WTC11 (cell line): ENCODE data around the gene SLC38A6. TPM values are rescaled to one million over a fixed set of nuclear protein-coding genes. Genes with fewer than 3 reads are reported as not detected.
"Not testable (repeated sequence)": the region's sequence is repeated elsewhere in the genome, so short reads cannot be mapped to it uniquely, and the experiment has no call there.

Experiments used
- ATAC-seq: fragments of 200-7000 bp; cut with Tn5 transposase; 2 replicates; pipeline ENCODE4 v1.10.0; 2021; ENCODE audit warnings: mild to moderate bottlenecking, moderate library complexity
- CTCF ChIA-PET: fragments of 300-600 bp; sonication (Branson Sonifier 250); formaldehyde crosslinking; loops from one replicate; lab custom pipeline; 2021; ENCODE audit warnings: antibody characterized with exemption; lab: Charles Lee
- POLR2A ChIA-PET: fragments of 350-600 bp; sonication (Branson Sonifier 250); formaldehyde crosslinking; loops from one replicate; lab custom pipeline; 2021; ENCODE audit warnings: antibody characterized with exemption; lab: Charles Lee
- DNase-seq: peaks from one replicate; pipeline ENCODE4 v3.0.0; 2021; ENCODE audit warnings: low spot score
- H3K27ac Mint-ChIP-seq: 2 replicates; pipeline ENCODE4 v1.8.0; 2021; ENCODE audit warnings: mixed read lengths
- H3K27me3 Mint-ChIP-seq: 2 replicates; pipeline ENCODE4 v1.8.0; 2021; ENCODE audit warnings: low read depth, mild to moderate bottlenecking, moderate library complexity, mixed read lengths
- H3K36me3 Mint-ChIP-seq: 2 replicates; pipeline ENCODE4 v1.8.0; 2021; ENCODE audit warnings: mixed read lengths
- H3K4me1 Mint-ChIP-seq: 2 replicates; pipeline ENCODE4 v1.8.0; 2022; ENCODE audit warnings: mixed read lengths
- H3K4me3 Mint-ChIP-seq: 2 replicates; pipeline ENCODE4 v1.8.0; 2021; ENCODE audit warnings: mild to moderate bottlenecking, moderate library complexity, mixed read lengths
- H3K9me3 Mint-ChIP-seq: 2 replicates; pipeline ENCODE4 v1.8.0; 2021; ENCODE audit warnings: mixed read lengths
- CTCF ChIP-seq: fragments of 200-600 bp; IDR thresholded peaks from 2 replicates; pipeline ENCODE4 v1.8.0; 2022; ENCODE audit warnings: antibody characterized with exemption
- ELF4 ChIP-seq: sonication (generic); formaldehyde crosslinking; IDR thresholded peaks from 2 replicates; pipeline ENCODE4 v1.8.1; 2022; ENCODE audit warnings: low read depth, mild to moderate bottlenecking, moderate library complexity, missing genetic modification reagents
- ESRRA ChIP-seq: sonication (generic); formaldehyde crosslinking; IDR thresholded peaks from 2 replicates; pipeline ENCODE4 v1.8.1; 2022; ENCODE audit warnings: mild to moderate bottlenecking, missing genetic modification reagents, borderline replicate concordance
- FOXK1 ChIP-seq: sonication (generic); formaldehyde crosslinking; IDR thresholded peaks from 2 replicates; pipeline ENCODE4 v1.8.0; 2022; ENCODE audit warnings: mild to moderate bottlenecking, moderate library complexity, missing genetic modification reagents
- HMGA2 ChIP-seq: fragments of 250-450 bp; sonication (Bioruptor Pico); IDR thresholded peaks from 2 replicates; pipeline ENCODE4 v1.4.0; 2021; ENCODE audit warnings: mild to moderate bottlenecking, moderate library complexity
- IRF1 ChIP-seq: sonication (generic); formaldehyde crosslinking; IDR thresholded peaks from 2 replicates; pipeline ENCODE4 v1.8.0; 2023; ENCODE audit warnings: missing genetic modification reagents
- JAZF1 ChIP-seq: fragments of 250-450 bp; sonication (Bioruptor Pico); IDR thresholded peaks from 2 replicates; pipeline ENCODE4 v1.9.0; 2021; ENCODE audit warnings: moderate library complexity, mild to moderate bottlenecking, inconsistent platforms
- KAT7 ChIP-seq: sonication (generic); formaldehyde crosslinking; IDR thresholded peaks from 2 replicates; pipeline ENCODE4 v1.8.1; 2023; ENCODE audit warnings: missing genetic modification reagents, mild to moderate bottlenecking, borderline replicate concordance
- MAX ChIP-seq: sonication (generic); formaldehyde crosslinking; IDR thresholded peaks from 2 replicates; pipeline ENCODE4 v1.8.0; 2022; ENCODE audit warnings: mild to moderate bottlenecking, missing genetic modification reagents
- NFATC4 ChIP-seq: fragments of 250-450 bp; sonication (Bioruptor Pico); IDR thresholded peaks from 2 replicates; pipeline ENCODE4 v1.9.0; 2021; ENCODE audit warnings: mild to moderate bottlenecking
- NFE2L1 ChIP-seq: sonication (generic); formaldehyde crosslinking; IDR thresholded peaks from 2 replicates; pipeline ENCODE4 v1.8.1; 2023; ENCODE audit warnings: missing genetic modification reagents
- PRDM15 ChIP-seq: sonication (generic); formaldehyde crosslinking; IDR thresholded peaks from 2 replicates; pipeline ENCODE4 v1.8.0; 2022; ENCODE audit warnings: missing genetic modification reagents
- PREB ChIP-seq: sonication (generic); formaldehyde crosslinking; IDR thresholded peaks from 2 replicates; pipeline ENCODE4 v1.8.1; 2022; ENCODE audit warnings: mild to moderate bottlenecking, missing genetic modification reagents, moderate library complexity, borderline replicate concordance
- SMAD4 ChIP-seq: sonication (generic); formaldehyde crosslinking; IDR thresholded peaks from 2 replicates; pipeline ENCODE4 v1.8.0; 2022; ENCODE audit warnings: mild to moderate bottlenecking, missing genetic modification reagents
- STAT6 ChIP-seq: sonication (generic); formaldehyde crosslinking; conservative IDR thresholded peaks from 2 replicates; pipeline ENCODE4 v1.8.1; 2023; ENCODE audit warnings: mild to moderate bottlenecking, low read depth, missing genetic modification reagents, moderate library complexity
- TEAD1 ChIP-seq: sonication (generic); formaldehyde crosslinking; IDR thresholded peaks from 2 replicates; pipeline ENCODE4 v1.8.0; 2022; ENCODE audit warnings: mild to moderate bottlenecking, missing genetic modification reagents
- ZNF138 ChIP-seq: sonication (generic); formaldehyde crosslinking; conservative IDR thresholded peaks from 2 replicates; pipeline ENCODE4 v1.8.1; 2022; ENCODE audit warnings: mild to moderate bottlenecking, moderate library complexity, missing genetic modification reagents
- ZNF396 ChIP-seq: fragments of 250-450 bp; sonication (Bioruptor Pico); IDR thresholded peaks from 2 replicates; pipeline ENCODE4 v1.8.0; 2021; ENCODE audit warnings: mild to moderate bottlenecking, moderate library complexity, borderline replicate concordance
- ZSCAN18 ChIP-seq: fragments of 250-450 bp; sonication (Bioruptor Pico); IDR thresholded peaks from 2 replicates; pipeline ENCODE4 v2.1.2; 2022; ENCODE audit warnings: mild to moderate bottlenecking, moderate library complexity
- total RNA-seq: library from RNA; stranded (reverse); gene quantifications from 3 replicates; pipeline ENCODE4 v1.2.3, GENCODE V29; 2021

Gene SLC38A6
- total RNA-seq, 1 experiment from 2014 or later, result 8.7 TPM

GRCh38 chr14:61064856-61065255 is 83.8 kb downstream of the SLC38A6 start (continued):
- TF ChIP-seq PREB (CRISPR knock-in tag) (no peak), NFE2L1 (CRISPR knock-in tag) (no peak), KAT7 (CRISPR knock-in tag) (no peak)

GRCh38 chr14:61065656-61066055 is 84.6 kb downstream of the SLC38A6 start:
- Mint-ChIP-seq H3K9me3 (peaks cover 16% of the 10 kb centered on the region), H3K27me3 (no peaks in the 10 kb centered on the region), H3K4me3 (no peak overlapping the region), H3K27ac (no peak overlapping the region), H3K4me1 (peaks cover 21% of the 10 kb centered on the region), H3K36me3 (peaks cover 13% of the 10 kb centered on the region)
- ATAC-seq (no peak; the same call in 1 of the 2 replicates), DNase-seq (no peak)
- POLR2A ChIA-PET, result no interaction called here
- TF ChIP-seq ESRRA (CRISPR knock-in tag), result no peak
- TF ChIP-seq ZNF138, result no peak
- TF ChIP-seq MAX, result no peak
- CTCF ChIA-PET, result no interaction called here

- ATAC-seq, DNase-seq, H3K4me3 Mint-ChIP-seq, CTCF ChIA-PET, H3K4me1 Mint-ChIP-seq, H3K36me3 Mint-ChIP-seq, POLR2A ChIA-PET, H3K27me3 Mint-ChIP-seq, H3K27ac Mint-ChIP-seq: not testable (repeated sequence)
- peaks cover 15% of the 10 kb centered on the region for H3K9me3 Mint-ChIP-seq
These were observed 91.4 kb downstream of the SLC38A6 start for GRCh38 chr14:61072442-61072841.

GRCh38 chr14:61074852-61075251 is 93.8 kb downstream of the SLC38A6 start:
- 0 out of 2 replicates have a peak overlapping the region, but pooled peaks have one; percentile 74 for H3K27ac Mint-ChIP-seq
- H3K36me3 Mint-ChIP-seq, result peaks cover 3% of the 10 kb centered on the region
- no peaks in the 10 kb centered on the region for H3K27me3 Mint-ChIP-seq
- ChIA-PET POLR2A (no interaction called here), CTCF (no interaction called here)
- peaks cover 8% of the 10 kb centered on the region for H3K4me1 Mint-ChIP-seq
- peaks cover 15% of the 10 kb centered on the region for H3K9me3 Mint-ChIP-seq
- DNase-seq (no peak), ATAC-seq (no peak)
- no peak overlapping the region for H3K4me3 Mint-ChIP-seq
- TF ChIP-seq SMAD4 (CRISPR knock-in tag) (no peak), NFATC4 (CRISPR knock-in tag) (no peak), ZNF396 (CRISPR knock-in tag) (no peak), HMGA2 (CRISPR knock-in tag) (no peak), ESRRA (CRISPR knock-in tag) (no peak), KAT7 (CRISPR knock-in tag) (no peak), STAT6 (CRISPR knock-in tag) (no peak), CTCF (no peak), ELF4 (no peak), FOXK1 (CRISPR knock-in tag) (no peak), TEAD1 (CRISPR knock-in tag) (no peak), PRDM15 (CRISPR knock-in tag) (no peak), JAZF1 (CRISPR knock-in tag) (no peak), IRF1 (CRISPR knock-in tag) (no peak), ZSCAN18 (CRISPR knock-in tag) (no peak)
